OCI-LY3 (cell line): ENCODE measurements around the gene RWDD4.

Experiments
- EZH2phosphoT487 ChIP-seq: fragments of 200-600 bp; shearing (Covaris generic); IDR thresholded peaks from 2 replicates; pipeline ENCODE4 v1.6.1; 2018; ENCODE audit warnings: antibody characterized with exemption, mixed run types, low read depth
- TF ChIP-seq, protein P1 (sequence below): fragments of 200-600, 300-600 bp; sonication (generic); IDR thresholded peaks from 2 replicates; pipeline ENCODE4 v1.5.1; 2014; ENCODE audit warnings: antibody characterized with exemption, low read length, low read depth

DNA sequence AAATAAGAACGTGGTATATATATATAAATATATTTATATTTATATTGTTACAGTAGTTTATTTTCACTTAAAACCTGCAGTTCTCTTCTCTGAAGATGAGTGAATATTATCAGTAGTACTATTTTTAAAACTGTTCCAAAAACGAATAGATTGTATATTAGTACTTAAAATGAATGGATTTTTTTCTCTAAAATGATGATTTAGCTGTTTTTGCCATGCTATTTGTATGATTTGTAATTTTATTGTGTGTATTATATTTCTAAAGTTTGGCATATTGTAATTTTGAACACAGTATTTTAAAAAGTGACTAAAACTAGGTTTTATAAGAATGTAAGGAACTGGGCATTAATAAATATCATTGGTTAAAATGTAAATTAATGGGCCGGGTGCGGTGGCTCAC lies 22.1 kb upstream of the RWDD4 start:
- TF ChIP-seq, protein P1, sequence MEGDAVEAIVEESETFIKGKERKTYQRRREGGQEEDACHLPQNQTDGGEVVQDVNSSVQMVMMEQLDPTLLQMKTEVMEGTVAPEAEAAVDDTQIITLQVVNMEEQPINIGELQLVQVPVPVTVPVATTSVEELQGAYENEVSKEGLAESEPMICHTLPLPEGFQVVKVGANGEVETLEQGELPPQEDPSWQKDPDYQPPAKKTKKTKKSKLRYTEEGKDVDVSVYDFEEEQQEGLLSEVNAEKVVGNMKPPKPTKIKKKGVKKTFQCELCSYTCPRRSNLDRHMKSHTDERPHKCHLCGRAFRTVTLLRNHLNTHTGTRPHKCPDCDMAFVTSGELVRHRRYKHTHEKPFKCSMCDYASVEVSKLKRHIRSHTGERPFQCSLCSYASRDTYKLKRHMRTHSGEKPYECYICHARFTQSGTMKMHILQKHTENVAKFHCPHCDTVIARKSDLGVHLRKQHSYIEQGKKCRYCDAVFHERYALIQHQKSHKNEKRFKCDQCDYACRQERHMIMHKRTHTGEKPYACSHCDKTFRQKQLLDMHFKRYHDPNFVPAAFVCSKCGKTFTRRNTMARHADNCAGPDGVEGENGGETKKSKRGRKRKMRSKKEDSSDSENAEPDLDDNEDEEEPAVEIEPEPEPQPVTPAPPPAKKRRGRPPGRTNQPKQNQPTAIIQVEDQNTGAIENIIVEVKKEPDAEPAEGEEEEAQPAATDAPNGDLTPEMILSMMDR: no peak
- no peak for TF ChIP-seq EZH2phosphoT487
